Fibroblast of gingiva (primary cell): ENCODE data around the gene ZNF665.
"Not testable (repeated sequence)": the region's sequence is repeated elsewhere in the genome, so short reads cannot be mapped to it uniquely, and the experiment has no call there.

Experiments
- DNase-seq: peaks from one replicate; pipeline ENCODE4 v3.0.0-alpha.2; 2011; ENCODE audit warnings: low read depth

Gene ZNF665

GRCh38 chr19:53192771-53193534 is at the start of gene ZNF665:
ZNF665 (minus strand) TSS chr19:53193358; CDS start chr19:53182898, 10,460 bp downstream.
- peak; percentile 84 for DNase-seq

- no peak for DNase-seq
Observed at GRCh38 chr19:53237114-53237777, 44.1 kb upstream of the ZNF665 start.

- DNase-seq = no peak
Observed at GRCh38 chr19:53224606-53225005, 31.4 kb upstream of the ZNF665 start.

GRCh38 chr19:53222716-53223115 is 29.6 kb upstream of the ZNF665 start:
- DNase-seq = not testable (repeated sequence)

- DNase-seq = no peak
Observed at GRCh38 chr19:53212703-53213320, 19.7 kb upstream of the ZNF665 start.

- DNase-seq = not testable (repeated sequence)
Observed at GRCh38 chr19:53211554-53211953, 18.4 kb upstream of the ZNF665 start.

- peak; percentile 89 for DNase-seq
Observed at GRCh38 chr19:53196777-53197396, 3.7 kb upstream of the ZNF665 start.

GRCh38 chr19:53195265-53195903 is 2.2 kb upstream of the ZNF665 start:
- peak; percentile 70 for DNase-seq

- no peak for DNase-seq
Observed at GRCh38 chr19:53193535-53194222, 521 bp upstream of the ZNF665 start.

- no peak for DNase-seq
Observed at GRCh38 chr19:53190253-53190652, 2.9 kb downstream of the ZNF665 start.

- DNase-seq = not testable (repeated sequence)
Observed at GRCh38 chr19:53189691-53190198, 3.4 kb downstream of the ZNF665 start.

- DNase-seq = not testable (repeated sequence)
Observed at GRCh38 chr19:53185155-53185882, 7.8 kb downstream of the ZNF665 start.

GRCh38 chr19:53183146-53183764 is 9.9 kb downstream of the ZNF665 start:
- DNase-seq = peak; percentile 11

- DNase-seq = peak; percentile 42
Observed at GRCh38 chr19:53182202-53182601, 11.0 kb downstream of the ZNF665 start.

- no peak for DNase-seq
Observed at GRCh38 chr19:53177986-53178385, 15.2 kb downstream of the ZNF665 start.

GRCh38 chr19:53172889-53173288 is 20.3 kb downstream of the ZNF665 start:
- DNase-seq = no peak

- DNase-seq = no peak
Observed at GRCh38 chr19:53165691-53166091, 27.5 kb downstream of the ZNF665 start.

- no peak for DNase-seq
Observed at GRCh38 chr19:53161123-53161522, 32.0 kb downstream of the ZNF665 start.

GRCh38 chr19:53160350-53160749 is 32.8 kb downstream of the ZNF665 start:
- DNase-seq = no peak

GRCh38 chr19:53158119-53158656 is 35.0 kb downstream of the ZNF665 start:
- DNase-seq = peak; percentile 12
